ENCODE results near the gene LMLN.

GRCh38 chr3:197970588-197970987, 10.6 kb downstream of the LMLN start:
- TF ChIP-seq CTCF (optimal IDR thresholded peaks at IDR 0.05 in 1 of 3, IDR thresholded peaks at IDR 0.05 in 1 of 3, conservative IDR thresholded peaks at IDR 0.05 in 1 of 3; ENCODE audit: extremely low read depth in 1 of 3, insufficient read depth in 2 of 3, low read length in 3 of 3), result no peak
- no peak for TF ChIP-seq EZH2 (IDR thresholded peaks at IDR 0.05; ENCODE audit: low read length)

All from keratinocyte (primary cell).